GM19239 (cell line): ENCODE data around the gene PPP1R13B.

Experiments used
- DNase-seq: peaks from one replicate; pipeline ENCODE4 v3.0.0; 2011; ENCODE audit warnings: low spot score; ENCODE audit not compliant: insufficient read length
- FAIRE-seq: peaks from 2 replicates; lab custom pipeline; 2011; peaks lifted over from hg19 to GRCh38; lab: Jason Lieb, UNC

Gene PPP1R13B

DNA sequence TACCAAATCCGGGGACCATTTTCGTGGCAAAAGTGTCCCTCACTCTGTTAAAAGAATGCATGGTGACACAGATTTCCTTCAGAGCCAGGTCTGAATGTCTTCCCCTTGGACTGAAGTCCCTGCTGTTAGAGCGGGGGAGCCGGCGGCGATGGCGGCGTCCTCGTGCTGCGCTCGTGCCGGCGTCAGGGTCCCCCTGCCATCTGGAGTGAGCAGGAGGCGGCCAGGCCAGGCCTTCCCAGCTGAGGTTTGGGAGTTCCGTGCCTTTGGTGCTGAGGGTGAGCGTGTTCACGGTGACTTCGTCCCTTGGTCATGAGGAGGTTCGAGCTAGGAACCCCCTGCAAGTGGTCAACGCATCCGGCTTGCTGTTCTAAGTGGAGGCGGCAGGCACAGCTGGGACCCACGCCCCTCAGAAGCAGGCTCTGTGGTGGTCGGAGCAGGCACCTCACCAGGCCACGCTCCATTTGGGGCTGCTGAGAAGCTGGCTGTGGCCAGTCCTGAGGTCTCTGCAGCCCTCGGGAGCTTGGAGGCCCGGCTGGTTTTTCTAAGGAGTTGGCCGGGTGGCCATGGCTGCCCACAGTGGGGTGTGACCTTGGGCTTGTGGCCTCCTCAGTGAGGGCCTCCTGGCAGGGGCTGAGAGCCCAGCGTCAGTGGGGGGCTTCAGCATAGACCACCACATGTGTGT lies 122.2 kb downstream of the PPP1R13B start:
- FAIRE-seq (no peak), DNase-seq (no peak)

DNA sequence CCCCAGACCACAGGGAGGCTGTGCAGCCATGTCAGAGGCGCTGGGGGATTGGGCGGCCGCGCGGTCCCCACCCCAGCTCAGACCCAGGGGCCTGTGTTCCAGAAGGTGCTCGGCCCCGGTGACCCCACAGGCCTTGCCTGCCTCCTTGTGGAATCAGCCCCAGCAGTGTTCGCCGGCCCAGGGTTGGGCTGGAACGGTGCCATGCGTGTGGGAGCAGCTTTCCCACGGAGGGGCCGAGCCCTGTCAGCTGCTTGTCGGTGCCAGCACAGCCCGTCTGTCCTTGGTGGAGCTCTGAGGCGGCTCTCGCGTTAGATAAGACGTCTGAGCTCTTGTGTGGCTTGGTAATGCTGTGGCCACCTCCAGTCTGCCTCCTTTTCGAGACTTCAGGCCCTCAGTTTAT lies 123.3 kb downstream of the PPP1R13B start:
- DNase-seq (no peak), FAIRE-seq (no peak)

DNA sequence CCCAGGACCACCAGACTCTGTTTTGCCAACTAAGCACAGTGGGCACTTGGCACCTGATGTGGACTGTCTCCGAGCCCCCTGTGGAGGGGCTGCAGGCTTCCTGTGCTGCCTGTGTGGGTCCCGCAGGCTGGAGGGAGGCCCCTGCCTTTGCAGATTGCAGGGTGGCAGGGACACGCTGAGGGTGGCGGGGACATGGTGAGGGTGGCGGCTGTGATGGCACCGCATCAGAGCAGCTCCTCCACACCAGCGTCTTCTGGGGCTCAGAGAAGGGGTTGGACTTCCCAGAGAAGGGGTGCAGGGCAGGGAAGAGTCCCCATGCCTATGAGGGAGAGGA lies 123.7 kb downstream of the PPP1R13B start:
- DNase-seq (no peak), FAIRE-seq (no peak)

DNA sequence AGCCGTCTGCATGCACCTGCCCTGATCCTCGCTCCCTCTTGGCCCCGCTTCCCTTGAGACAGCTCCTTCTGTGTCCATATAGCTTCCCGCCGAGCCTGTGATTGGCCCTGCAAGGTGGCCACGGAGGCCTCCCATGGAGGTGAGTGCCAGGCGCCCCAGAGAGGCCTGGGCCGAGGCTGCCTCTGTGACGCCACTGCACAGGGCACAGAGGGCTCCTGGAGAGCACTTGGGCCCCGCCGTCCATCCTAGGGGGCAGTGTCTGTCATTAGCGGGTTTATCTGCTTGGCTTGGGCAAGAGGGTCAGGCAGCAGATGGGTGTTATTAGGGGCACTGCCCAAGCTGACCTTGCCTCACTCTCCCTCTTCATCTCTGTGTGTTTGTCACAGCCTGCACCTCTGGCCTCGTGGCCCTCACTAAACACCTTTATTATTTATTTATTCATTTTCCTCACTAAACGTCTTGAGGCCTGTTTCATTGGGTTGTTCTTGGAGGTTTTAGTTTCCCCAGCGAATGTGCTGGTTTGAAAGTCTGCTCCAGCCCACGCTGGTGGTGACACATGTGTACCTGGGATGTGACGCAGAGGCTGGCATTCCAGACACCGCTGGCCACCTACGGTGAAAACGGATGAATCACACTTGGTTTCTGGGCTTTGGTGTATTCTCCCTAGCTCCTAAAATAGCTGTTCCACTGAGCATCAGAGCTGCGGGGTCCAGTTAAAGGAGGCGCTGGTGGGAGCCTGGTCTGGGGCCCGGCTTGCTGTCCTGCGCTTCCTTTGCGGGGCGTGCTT lies 125.8 kb downstream of the PPP1R13B start:
- FAIRE-seq: no peak
- no peak for DNase-seq

DNA sequence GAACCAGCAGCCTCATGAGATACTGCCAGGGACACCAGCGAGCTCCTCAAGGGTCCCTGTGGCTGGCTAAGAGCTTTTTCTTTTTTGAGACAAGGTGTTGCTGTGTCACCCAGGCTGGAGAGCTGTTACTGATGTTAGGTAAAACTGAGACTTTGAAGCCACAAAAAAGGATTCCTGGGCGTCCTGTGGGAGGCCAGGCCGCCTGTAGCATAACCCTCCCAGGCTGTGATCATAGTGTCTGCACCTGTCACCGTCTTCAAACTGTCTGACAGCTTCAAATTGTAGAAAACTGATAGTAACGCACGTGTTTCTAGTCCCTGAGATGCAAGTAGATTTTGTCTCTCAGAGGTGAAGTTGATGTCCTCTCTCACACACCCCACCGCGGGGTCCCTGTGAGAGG lies 127.6 kb downstream of the PPP1R13B start:
- FAIRE-seq: no peak
- no peak for DNase-seq

DNA sequence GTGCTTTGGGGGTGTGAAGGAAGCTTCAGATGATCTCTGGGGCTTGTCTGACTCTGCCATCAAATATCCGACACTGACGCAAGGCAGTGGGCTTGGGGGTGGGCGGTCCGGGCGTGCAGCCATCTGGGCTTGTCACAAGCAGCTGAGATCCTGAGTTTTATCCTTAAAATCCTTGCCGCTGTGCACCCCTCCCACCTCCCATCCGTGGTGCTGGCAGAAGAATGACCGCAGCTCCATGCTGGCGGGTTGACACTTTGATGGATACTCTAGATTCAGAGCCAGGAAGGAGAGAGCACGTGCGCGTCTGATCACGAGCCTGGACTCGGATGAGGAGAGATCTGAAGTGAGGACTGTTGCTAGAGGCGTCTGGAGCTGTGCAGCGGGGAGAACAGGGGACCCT lies 128.8 kb downstream of the PPP1R13B start:
- DNase-seq: no peak
- FAIRE-seq: no peak

DNA sequence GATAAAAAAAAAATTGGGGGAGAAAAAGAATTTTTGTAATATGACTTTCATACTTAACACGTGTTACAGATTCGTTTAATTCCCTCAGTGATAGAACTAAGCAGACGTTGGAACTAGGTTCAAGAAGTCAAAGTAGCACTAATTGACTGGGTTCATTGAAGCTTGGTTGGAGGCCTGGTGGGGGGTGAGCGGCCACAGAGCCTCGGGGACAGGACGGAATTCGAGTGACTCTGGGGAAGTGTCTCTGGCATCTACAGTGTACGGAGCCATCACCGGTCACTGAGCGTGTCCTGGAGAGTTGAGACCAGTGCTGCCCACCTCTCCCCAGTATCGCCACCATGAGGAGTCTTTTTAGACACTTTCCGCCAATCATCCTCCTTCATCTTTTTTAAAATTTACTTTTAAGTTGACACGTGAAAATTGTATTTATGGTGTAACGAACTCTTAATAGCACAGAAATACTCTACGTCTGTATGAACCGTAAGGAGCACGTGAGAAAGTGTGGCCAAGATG lies 130.4 kb downstream of the PPP1R13B start:
- FAIRE-seq: no peak
- DNase-seq: no peak

DNA sequence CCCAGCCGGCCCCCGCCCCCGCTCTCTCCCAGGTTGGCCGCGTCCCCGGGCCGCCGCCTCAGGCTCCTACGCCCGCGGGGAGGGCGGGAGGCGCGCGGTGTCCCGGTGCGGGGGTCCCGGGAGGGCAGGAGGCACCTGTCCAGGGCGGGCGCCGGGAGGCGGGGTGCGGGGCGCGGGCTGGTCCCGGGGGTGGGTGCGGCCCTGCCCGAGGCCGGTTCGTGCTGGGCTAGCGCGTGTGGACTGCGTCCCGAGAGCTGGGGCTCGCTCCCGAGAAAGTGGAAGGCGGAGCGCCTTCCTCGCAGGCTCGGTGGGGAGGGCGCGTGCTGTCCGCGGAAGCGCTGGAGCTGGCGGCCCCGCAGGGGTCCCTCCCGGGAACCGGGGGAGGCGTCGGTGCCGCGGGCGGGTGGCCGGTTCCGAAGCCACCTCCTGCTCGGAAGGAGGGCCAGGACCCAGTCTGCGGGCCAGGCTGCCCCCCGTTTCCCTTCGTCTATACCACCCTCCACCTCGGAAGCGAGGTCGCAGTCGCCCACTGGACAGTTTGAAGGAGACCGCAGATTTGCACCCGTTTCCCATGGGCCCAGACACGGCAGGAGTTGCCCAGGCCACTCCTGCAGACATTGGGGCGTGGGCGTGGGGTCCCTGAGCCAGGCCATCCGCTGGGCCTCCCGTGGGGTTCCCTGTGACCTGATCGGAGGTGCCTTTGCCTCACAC lies 131.1 kb downstream of the PPP1R13B start:
- peak; percentile 57 for DNase-seq
- no peak for FAIRE-seq

DNA sequence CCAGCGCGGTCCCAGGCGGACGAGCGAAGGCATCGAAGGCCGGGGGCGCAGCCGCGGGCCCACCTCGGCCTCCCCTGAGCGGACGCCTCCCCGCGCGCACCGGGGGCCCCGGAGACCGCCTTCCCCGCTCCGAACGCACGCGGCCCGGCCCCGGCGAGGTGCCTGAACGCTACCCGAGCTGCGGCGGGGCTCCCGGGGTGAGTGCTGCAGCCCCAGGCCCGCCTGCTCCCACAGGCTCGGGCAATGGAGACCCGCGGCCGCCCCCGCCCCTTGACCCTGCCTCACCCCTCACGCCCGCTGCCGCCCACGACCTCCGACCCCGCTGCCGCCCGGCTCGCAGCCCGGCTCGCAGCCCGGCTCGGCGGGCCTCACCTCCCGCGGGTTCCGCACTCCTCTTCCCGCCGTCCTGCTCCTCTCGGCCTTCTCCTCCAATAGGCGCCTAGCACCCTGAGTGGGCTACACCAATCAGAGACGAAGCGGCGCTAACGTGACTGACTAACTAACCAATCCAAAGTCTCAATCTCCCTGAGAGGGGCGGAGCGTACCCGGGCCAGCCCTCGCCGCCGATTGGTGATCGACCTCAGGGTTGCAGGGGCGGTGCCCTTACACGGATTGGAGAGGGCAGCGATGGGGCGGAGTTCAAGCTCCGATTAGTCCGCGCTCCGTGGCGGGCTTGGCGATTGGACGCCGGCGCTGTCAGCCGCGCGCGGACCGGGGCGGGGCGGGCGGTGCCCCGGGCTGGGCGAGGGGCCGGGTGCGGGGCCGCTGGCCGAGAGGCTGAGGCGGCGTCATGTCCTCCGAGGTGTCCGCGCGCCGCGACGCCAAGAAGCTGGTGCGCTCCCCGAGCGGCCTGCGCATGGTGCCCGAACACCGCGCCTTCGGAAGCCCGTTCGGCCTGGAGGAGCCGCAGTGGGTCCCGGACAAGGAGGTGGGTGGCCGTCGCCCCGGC lies 132.0 kb downstream of the PPP1R13B start, which contains the start of the genes XRCC3 and ZFYVE21:
Gene XRCC3 (minus strand): TSS at position 400 of the 949 bp plus-strand sequence. CDS start 4,364 bp downstream, outside the sequence.
Gene ZFYVE21 (plus strand): TSS at position 759 of the 949 bp plus-strand sequence. CDS start 32 bp downstream, at position 791.
- peak; percentile 100 for DNase-seq
- FAIRE-seq: peak; percentile 99

DNA sequence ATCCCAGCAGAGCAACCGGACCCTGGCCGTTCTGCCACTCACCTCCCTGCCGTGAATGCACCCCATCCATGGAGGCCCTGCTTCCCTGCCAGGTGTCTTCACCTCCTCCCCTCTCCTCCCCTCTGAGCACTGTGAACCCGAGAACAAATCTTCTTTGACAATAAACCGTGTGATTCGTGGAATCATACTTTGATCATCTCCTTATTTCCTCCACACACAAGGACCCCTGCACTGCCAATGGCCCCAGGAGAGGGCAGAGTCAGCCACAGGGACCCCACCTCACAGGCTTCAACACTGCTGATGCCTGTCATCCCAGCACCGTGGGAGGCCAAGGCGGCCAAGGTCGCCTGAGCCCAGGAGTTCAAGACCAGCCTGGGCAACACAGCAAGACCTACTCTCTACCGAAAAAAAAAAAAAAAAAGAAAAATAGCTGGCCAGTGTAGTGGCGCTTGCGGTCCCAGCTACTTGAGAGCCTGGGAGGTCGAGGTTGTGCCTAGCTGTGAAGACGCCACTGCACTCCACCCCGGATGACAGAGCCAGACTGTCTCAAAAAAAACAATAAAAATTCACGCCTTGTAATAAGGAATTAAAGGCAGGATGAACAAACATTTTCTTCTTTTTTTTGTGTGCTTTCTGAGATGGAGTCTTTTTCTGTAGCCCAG lies 133.2 kb downstream of the PPP1R13B start:
- no peak for DNase-seq
- peak; percentile 44 for FAIRE-seq

DNA sequence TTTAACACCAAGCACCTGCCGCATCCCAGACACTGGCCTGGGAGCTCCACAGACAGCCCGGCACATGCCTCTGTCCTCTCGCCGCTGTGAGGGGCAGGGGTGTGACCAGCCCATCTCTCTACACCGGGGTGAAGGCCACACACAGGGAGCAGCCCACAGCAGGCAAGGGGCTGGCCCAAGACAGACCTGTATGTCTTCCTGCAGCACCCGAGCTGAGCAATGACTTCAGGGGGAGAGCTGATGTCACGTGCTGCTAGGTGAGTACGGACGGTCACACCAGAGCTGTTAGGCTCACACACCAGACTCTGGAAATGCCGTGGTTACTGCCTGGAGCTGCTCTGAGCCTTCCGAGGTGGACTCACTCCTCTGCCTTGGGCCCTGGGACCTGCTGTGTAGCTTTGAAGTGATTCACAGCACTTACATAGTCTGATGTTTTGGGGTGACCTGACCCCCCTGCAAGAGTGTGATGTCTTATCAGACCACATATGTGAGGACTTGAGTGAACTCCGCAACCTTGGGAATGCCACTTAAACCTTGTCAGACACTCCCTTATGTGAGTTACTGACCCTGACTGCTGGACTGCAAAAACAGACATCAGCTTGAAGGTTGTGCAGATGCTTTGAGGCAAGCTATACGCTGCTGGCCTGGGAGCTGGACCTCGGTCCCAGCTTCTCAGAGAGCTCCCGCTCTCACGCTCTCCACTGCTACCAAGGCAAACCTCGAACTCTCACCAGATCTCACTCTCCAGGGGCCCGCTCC lies 133.9 kb downstream of the PPP1R13B start:
- no peak for FAIRE-seq
- no peak for DNase-seq

DNA sequence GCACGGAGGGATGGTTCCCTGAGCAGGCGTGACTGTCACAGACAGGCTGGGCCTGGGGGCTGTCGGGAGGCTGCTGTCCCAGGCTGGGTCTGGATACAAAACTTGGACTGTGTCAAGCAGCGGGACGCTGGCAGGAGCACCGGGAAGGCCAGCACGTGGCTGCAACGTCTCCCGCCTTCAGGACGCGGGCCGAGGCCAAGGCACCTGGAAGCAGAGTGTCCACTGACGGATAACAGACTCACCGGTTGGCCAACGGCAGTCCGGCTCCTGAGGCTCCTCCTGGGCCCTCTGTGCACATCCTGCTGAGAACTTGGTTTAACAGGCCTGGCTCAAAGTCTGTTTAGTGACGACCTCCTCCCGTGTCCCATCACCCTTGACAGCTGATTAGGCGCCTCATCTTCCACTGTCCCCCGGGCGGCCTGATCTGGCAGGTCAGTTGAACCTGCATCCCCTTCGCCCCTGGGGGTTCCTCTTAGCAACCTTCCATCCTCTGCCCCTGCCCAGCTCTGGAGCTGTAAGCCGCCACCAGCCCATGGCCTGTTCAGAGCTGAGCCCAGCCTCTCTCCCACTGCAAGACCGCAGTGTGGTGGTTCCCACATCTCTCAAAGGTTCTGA lies 134.6 kb downstream of the PPP1R13B start:
- FAIRE-seq: no peak
- no peak for DNase-seq

DNA sequence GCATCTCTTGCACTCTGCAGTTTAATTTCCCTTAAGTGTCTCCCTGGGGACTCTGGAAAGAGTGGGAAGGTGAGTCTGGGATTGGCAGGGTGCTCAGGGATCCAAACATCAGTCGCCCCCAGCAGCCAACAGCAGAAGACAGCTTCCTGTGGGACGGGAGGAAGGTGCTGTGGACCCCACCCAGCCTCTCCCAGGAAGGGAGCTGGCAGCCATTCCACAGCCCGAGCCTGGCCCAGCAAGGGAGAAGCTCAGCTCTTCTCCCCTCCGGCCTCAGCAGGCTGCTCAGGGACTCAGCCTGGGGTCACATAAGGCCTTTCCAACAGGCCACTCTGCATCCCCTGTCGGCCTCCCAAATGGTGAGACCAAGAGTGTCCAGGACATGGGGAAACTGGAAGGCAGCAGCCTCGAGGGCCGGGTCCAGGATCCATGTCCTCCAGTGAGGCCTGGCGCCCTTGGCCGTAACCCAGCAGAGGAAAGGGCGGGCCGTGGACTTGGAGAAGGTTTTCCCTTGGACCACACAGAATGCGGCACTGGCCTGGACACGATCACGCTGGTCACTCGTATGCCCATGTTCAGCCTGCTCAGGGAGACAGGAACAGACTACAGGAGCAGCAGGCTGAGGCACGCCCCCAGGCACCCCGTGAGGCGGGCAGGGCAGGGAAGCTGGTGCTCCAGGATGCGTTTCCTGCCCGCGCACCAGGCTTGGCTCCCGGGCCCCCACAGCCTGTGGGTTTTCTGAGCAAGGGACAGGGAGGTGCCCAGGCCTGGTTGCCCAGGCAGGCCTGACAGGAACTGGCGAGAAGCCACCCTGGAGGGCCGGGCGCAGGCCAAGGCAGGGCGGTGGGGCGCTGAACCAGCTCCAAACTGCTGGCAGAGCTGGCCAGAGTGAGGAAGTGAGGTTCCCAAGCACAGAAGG lies 135.6 kb downstream of the PPP1R13B start:
- DNase-seq (no peak), FAIRE-seq (no peak)

DNA sequence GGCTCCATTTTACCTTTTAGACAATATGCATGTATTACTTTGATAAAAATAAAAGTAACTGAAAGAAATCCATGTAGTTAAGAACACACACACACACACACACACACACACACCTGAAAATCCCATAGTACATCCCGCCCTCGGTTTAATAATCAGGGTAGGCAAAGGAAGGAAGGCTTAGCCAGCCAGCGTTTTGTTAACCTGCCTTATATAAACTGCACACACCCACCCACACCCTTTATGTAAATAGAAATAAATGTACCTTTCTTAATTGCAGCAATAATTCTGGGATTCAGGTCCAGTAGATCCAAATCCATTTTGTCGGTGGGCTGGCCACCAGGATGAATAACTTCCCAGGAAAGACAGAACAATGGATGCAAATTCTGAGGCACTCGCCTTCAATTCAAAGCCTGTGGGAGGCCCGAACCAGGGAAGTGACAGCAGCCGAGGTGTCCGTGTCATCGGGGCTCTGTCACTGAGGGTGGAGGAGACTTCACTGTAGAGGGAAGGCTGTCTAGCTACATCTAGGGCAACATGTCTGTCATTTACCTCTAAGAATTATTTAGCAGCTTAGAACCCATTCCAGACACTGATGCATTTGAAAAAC lies 136.5 kb downstream of the PPP1R13B start:
- no peak for DNase-seq
- no peak for FAIRE-seq

DNA sequence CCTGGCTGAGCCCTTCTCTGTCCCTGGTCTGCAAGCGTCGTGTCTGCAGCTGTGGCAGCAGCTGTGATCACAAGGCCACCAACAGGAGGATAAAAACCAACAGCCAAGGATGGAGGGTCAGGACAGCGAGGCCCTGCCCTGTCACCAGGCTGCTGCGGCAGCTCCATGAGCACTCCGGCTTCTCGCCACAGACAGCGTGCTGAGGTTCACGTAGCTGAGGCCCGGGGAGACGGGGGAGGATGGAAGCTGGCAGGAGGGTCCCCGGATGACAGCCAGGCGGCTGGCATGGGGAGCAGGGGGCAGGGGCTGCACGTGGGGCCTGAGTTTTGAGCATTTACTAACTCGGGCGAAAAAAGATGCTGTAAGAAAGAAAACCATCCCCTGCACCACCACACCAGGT lies 137.6 kb downstream of the PPP1R13B start:
- FAIRE-seq: no peak
- no peak for DNase-seq

DNA sequence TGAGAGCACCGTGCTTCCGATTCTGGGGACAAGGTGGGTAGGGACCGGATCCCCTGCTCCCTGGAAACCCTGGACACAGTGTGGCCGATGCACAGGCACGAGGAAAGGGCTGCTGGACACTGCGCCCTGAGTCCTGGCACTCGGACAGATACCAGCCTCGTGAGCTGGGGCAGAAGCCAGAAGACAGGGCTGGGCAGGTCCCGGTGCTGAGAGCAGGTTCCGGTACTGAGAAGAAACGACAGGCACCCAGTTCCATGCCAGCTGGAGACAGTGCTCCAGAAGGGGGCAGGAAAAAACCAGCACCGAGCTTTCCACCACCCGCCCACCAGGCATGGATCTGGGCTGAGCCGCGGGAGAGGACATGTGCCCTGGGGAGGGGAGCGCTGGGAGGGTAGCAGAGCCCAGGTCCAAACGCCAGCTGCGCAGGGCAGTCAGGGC lies 138.6 kb downstream of the PPP1R13B start:
- FAIRE-seq (no peak), DNase-seq (no peak)
